PC-3 (cell line): ENCODE results near the gene SMAP1. TPM values are rescaled to one million over a fixed set of nuclear protein-coding genes. Genes with fewer than 3 reads are reported as not detected.

Experiments
- ATAC-seq: fragments of 200-7000 bp; cut with Tn5 transposase; 2 replicates; pipeline ENCODE4 v1.9.1; 2020; ENCODE audit warnings: mild to moderate bottlenecking, moderate library complexity
- Bru-seq: library from RNA; stranded (reverse); fragments of 400-500 nt; gene quantifications from one replicate; lab custom pipeline; 2021; lab: Mats Ljungman, UMichigan
- BruChase-seq, 2 experiments: library from RNA; stranded (reverse); fragments of 400-500 nt; gene quantifications; one replicate each; lab custom pipeline; 2021; lab: Mats Ljungman, UMichigan
- BruUV-seq: library from RNA; stranded (reverse); fragments of 400-500 nt; replicated peaks from 2 replicates; lab custom pipeline; 2021; lab: Mats Ljungman, UMichigan
- CTCF ChIA-PET: fragments of 300-600 bp; sonication (Branson Sonifier 250); formaldehyde crosslinking; loops from one replicate; lab custom pipeline; 2022; ENCODE audit warnings: antibody characterized with exemption; lab: Charles Lee
- POLR2A ChIA-PET: fragments of 300-600 bp; sonication (Branson Sonifier 250); formaldehyde crosslinking; loops from one replicate; lab custom pipeline; 2022; ENCODE audit warnings: antibody characterized with exemption; ENCODE audit not compliant: unreplicated experiment; lab: Charles Lee
- DNase-seq: peaks from one replicate; pipeline ENCODE4 v3.0.0-alpha.2; 2015
- H2AFZ ChIP-seq: fragments of 300-600 bp; sonication (generic); 2 replicates; pipeline ENCODE4 v1.6.0; 2016; ENCODE audit warnings: antibody characterized with exemption, low read length
- H3F3A ChIP-seq: fragments of 300-600 bp; sonication (generic); one replicate; pipeline ENCODE4 v1.6.0; 2017; ENCODE audit warnings: antibody characterized with exemption, low read length, control low read depth, mild to moderate bottlenecking; ENCODE audit not compliant: unreplicated experiment
- H3K27ac ChIP-seq: fragments of 300-600 bp; sonication (generic); 2 replicates; pipeline ENCODE4 v1.5.1; 2016; ENCODE audit warnings: mild to moderate bottlenecking, low read length
- H3K27me3 ChIP-seq: fragments of 300-600 bp; sonication (generic); 2 replicates; pipeline ENCODE4 v1.6.1; 2016; ENCODE audit warnings: low read length, mixed read lengths
- H3K36me3 ChIP-seq: fragments of 300-600 bp; sonication (generic); 2 replicates; pipeline ENCODE4 v1.6.1; 2016; ENCODE audit warnings: low read depth, mixed run types, low read length, mixed read lengths
- H3K4me1 ChIP-seq: fragments of 300-600 bp; sonication (generic); 2 replicates; pipeline ENCODE4 v1.5.1; 2016; ENCODE audit warnings: low read length; ENCODE audit not compliant: insufficient read depth
- H3K4me2 ChIP-seq: fragments of 300-600 bp; sonication (generic); 2 replicates; pipeline ENCODE4 v1.6.0; 2016; ENCODE audit warnings: low read length
- H3K4me3 ChIP-seq: fragments of 300-600 bp; sonication (generic); 2 replicates; pipeline ENCODE4 v1.5.1; 2016; ENCODE audit warnings: mild to moderate bottlenecking, low read length, mixed read lengths
- H3K79me2 ChIP-seq: fragments of 300-600 bp; sonication (generic); 2 replicates; pipeline ENCODE4 v1.6.1; 2017; ENCODE audit warnings: low read length, mixed read lengths
- H3K9ac ChIP-seq: fragments of 300-600 bp; sonication (generic); 2 replicates; pipeline ENCODE4 v1.6.0; 2016; ENCODE audit warnings: mild to moderate bottlenecking, low read length
- H3K9me2 ChIP-seq: fragments of 300-600 bp; sonication (generic); replicated peaks from 2 replicates; pipeline ENCODE4 v1.6.1; 2016; ENCODE audit warnings: mixed run types, low read length, mixed read lengths
- H3K9me3 ChIP-seq: fragments of 300-600 bp; sonication (generic); 2 replicates; pipeline ENCODE4 v1.6.1; 2016; ENCODE audit warnings: low read length, mixed read lengths
- H4K20me1 ChIP-seq: fragments of 300-600 bp; sonication (generic); 2 replicates; pipeline ENCODE4 v1.6.1; 2016; ENCODE audit warnings: low read length, mixed read lengths
- EZH2 ChIP-seq: fragments of 300-600 bp; sonication (generic); IDR thresholded peaks from one replicate; pipeline ENCODE4 v1.6.1; 2017; ENCODE audit warnings: antibody characterized with exemption, mild to moderate bottlenecking, low read length; ENCODE audit not compliant: unreplicated experiment
- EZH2phosphoT487 ChIP-seq: fragments of 300-600 bp; sonication (generic); IDR thresholded peaks from 2 replicates; pipeline ENCODE4 v1.6.1; 2018; ENCODE audit warnings: mild to moderate bottlenecking, antibody characterized with exemption, low read length, borderline replicate concordance
- intact Hi-C: fragments of 100-400 bp; cut with micrococcal nuclease; formaldehyde crosslinking; loops from 2 replicates; pipeline ENCODE4 v1.9.0; 2023
- long read RNA-seq: library from polyadenylated mRNA; unstranded; transcript quantifications from one replicate; pipeline ENCODE4 v2.0.0, GENCODE V29; 2021; ENCODE audit not compliant: unreplicated experiment
- total RNA-seq: library from RNA; depleted of rRNA; stranded (reverse); fragments of >200 nt; gene quantifications from 2 replicates; pipeline ENCODE4 v1.2.3, GENCODE V29; 2014; rRNA removed
- TF ChIP-seq, protein P1 (sequence below): fragments of 300-600 bp; sonication (generic); conservative IDR thresholded peaks from 2 replicates; pipeline ENCODE4 v1.5.1; 2017; ENCODE audit warnings: antibody characterized with exemption, low read depth, mild to moderate bottlenecking, low read length

The SMAP1 gene
- 14.9 and 15.7 TPM in 2 replicates for total RNA-seq
- Bru-seq, nascent RNA = percentile 69 among the genes with signal in this experiment
- percentile 58 among the genes with signal in this experiment for BruChase-seq, experiment 1, labeled RNA remaining after a 6-hour chase
- BruChase-seq, experiment 2, labeled RNA remaining after a 2-hour chase = percentile 62 among the genes with signal in this experiment
- long read RNA-seq, transcript SMAP1-201 (10 exons, 2,403 nt) = major isoform, 10 of 34 reads
- long read RNA-seq, partial matches to known transcripts = 13 of 34 reads
- long read RNA-seq, other reads (novel, unspliced or antisense) = 10 of 34 reads

DNA sequence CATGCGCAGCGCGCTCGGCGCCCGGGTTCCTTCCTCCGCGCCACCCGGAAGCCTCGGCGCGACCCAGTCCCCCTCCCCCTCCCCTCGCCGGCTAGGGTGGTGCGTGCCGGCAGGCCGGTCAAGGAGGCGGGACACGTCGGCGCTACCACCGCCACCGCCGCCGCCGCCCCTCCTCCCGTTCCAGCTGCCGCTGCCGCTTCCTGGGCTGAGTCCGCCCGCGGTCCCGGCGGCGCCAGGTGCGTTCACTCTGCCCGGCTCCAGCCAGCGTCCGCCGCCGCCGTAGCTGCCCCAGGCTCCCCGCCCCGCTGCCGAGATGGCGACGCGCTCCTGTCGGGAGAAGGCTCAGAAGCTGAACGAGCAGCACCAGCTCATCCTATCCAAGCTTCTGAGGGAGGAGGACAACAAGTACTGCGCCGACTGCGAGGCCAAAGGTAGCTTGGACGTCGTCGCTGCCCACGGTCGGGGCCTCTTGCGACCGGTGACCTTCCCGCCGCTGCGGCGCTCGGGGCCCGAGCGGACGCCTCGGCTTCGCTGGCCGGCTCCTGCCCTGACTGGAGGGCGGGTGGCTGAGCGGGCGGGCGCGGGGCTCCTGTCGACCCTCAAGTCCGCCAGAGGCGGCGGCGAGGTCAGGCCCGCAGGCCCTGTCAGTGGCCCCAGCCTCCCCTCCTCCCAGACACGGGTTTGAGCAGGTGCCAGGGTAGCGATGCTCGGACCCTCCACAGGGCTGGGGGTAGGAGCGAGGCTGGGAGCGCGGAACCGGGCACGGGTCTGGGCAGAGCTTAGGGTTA lies at the start of gene SMAP1:
SMAP1 (plus strand) TSS at position 173 of the 788 bp plus-strand sequence; CDS start at position 314, 141 bp downstream.
- peak within 1 kb of the TSS; percentile 77 for H3K4me3 ChIP-seq
- peak within 1 kb of the TSS; percentile 98 for H2AFZ ChIP-seq
- H3K36me3 ChIP-seq = no peaks in the 10 kb centered on the region
- no peaks in the 10 kb centered on the region for H3K27me3 ChIP-seq
- 0 out of 2 replicates have a peak, but pooled peaks cover 3% of the 10 kb centered on the region for H4K20me1 ChIP-seq
- no TSS peak for BruUV-seq
- H3K9me2 ChIP-seq = no peaks in the 10 kb centered on the region
- H3K4me1 ChIP-seq = peaks cover 17% of the 10 kb centered on the region; the same call in 1 of the 2 replicates
- DNase-seq (peak; percentile 86), ATAC-seq (peak; percentile 93)
- peaks cover 49% of the 10 kb centered on the region for H3K79me2 ChIP-seq
- intact Hi-C loops = loop anchor here (5.0 kb wide), 2 partner anchors 101 to 121 kb away; partner anchors contain the start of gene SDHAF4
- no peaks in the 10 kb centered on the region for H3K9me3 ChIP-seq
- no peaks in the 10 kb centered on the region for H3F3A ChIP-seq
- peak within 1 kb of the TSS; percentile 62 for H3K9ac ChIP-seq
- peak within 1 kb of the TSS; percentile 91 for H3K4me2 ChIP-seq
- ChIA-PET CTCF (no interaction called here), POLR2A (interaction anchor here (0.5 to 0.7 kb wide), 4 partner anchors 11 to 42 kb away, joined by 3 to 4 read pairs (median 3); no protein-coding TSS in a partner anchor)
- 0 out of 2 replicates have a peak within 1 kb of the TSS, but pooled peaks have one; percentile 14 for H3K27ac ChIP-seq
- TF ChIP-seq, protein P1, sequence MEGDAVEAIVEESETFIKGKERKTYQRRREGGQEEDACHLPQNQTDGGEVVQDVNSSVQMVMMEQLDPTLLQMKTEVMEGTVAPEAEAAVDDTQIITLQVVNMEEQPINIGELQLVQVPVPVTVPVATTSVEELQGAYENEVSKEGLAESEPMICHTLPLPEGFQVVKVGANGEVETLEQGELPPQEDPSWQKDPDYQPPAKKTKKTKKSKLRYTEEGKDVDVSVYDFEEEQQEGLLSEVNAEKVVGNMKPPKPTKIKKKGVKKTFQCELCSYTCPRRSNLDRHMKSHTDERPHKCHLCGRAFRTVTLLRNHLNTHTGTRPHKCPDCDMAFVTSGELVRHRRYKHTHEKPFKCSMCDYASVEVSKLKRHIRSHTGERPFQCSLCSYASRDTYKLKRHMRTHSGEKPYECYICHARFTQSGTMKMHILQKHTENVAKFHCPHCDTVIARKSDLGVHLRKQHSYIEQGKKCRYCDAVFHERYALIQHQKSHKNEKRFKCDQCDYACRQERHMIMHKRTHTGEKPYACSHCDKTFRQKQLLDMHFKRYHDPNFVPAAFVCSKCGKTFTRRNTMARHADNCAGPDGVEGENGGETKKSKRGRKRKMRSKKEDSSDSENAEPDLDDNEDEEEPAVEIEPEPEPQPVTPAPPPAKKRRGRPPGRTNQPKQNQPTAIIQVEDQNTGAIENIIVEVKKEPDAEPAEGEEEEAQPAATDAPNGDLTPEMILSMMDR = no peak

DNA sequence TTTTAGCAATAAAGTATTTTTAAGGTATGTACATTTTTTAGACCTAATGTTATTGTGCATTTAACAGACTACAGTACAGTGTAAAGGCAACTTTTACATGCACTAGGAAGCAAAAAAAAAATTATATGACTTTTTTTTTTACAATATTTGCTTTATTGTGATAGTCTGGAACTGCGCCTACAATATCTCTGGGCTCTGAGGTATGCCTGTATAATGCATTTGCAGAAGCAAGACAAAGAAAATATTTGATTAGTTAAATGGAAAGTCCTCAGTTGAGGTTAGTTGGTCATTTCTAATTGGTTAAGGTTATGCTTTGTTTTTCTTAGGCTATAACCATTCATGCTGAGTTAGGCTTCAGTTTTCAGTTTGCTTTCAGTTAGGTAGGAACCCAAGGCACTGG lies 46.9 kb upstream of the SMAP1 start:
- Histone ChIP-seq H3K9me3 (no peaks in the 10 kb centered on the region), H3K36me3 (no peaks in the 10 kb centered on the region), H3K4me1 (no peaks in the 10 kb centered on the region), H3K9me2 (no peaks in the 10 kb centered on the region), H3K4me3 (no peak overlapping the region), H2AFZ (no peak overlapping the region), H4K20me1 (no peaks in the 10 kb centered on the region), H3F3A (no peaks in the 10 kb centered on the region), H3K27ac (no peak overlapping the region), H3K79me2 (no peaks in the 10 kb centered on the region), H3K27me3 (no peaks in the 10 kb centered on the region), H3K9ac (no peak overlapping the region), H3K4me2 (no peak overlapping the region)
- BruUV-seq = no TSS peak
- TF ChIP-seq EZH2phosphoT487 (no peak), EZH2 (no peak)
- TF ChIP-seq, protein P1 = no peak
- CTCF ChIA-PET = no interaction called here
- POLR2A ChIA-PET = no interaction called here
- DNase-seq (no peak), ATAC-seq (peak; percentile 33; the same call in 1 of the 2 replicates)
- intact Hi-C loops = no loop called here
